ENCODE results near the gene LZTS3. TPM values are rescaled to one million over a fixed set of nuclear protein-coding genes. Genes with fewer than 3 reads are reported as not detected.

LZTS3 gene
- total RNA-seq, 1 donor from 2014 or later: 0.84 TPM

- TF ChIP-seq CTCF (IDR thresholded peaks at IDR 0.05): no peak
- no peak overlapping the region for H3K27ac Mint-ChIP-seq
These were observed 6.4 kb downstream of the LZTS3 start for GRCh38 chr20:3166913-3167342.

GRCh38 chr20:3166338-3166912 is 6.9 kb downstream of the LZTS3 start:
- intact Hi-C loops (cut with micrococcal nuclease): no loop called here
- Mint-ChIP-seq H3K4me3 (no peak overlapping the region), H3K27ac (no peak overlapping the region), H3K9me3 (no peaks in the 10 kb centered on the region), H3K27me3 (peaks cover 30% of the 10 kb centered on the region), H3K36me3 (ENCODE audit: low read depth) (no peaks in the 10 kb centered on the region), H3K4me1 (peaks cover 4% of the 10 kb centered on the region)
- no peak for TF ChIP-seq CTCF (IDR thresholded peaks at IDR 0.05)
- POLR2A ChIA-PET: interaction anchor here (0.6 kb wide), 1 partner anchor 27 kb away, joined by 4 read pairs; no protein-coding TSS in a partner anchor
- CTCF ChIA-PET: no interaction called here
- DNase-seq (no peak), ATAC-seq (ENCODE audit: low read depth) (no peak)

More at GRCh38 chr20:3166913-3167342, 6.4 kb downstream of the LZTS3 start:
- Mint-ChIP-seq H3K4me1 (peaks cover 4% of the 10 kb centered on the region), H3K4me3 (no peak overlapping the region), H3K27me3 (peaks cover 30% of the 10 kb centered on the region), H3K36me3 (ENCODE audit: low read depth) (no peaks in the 10 kb centered on the region), H3K9me3 (no peaks in the 10 kb centered on the region)
- intact Hi-C loops (cut with micrococcal nuclease): no loop called here
- no peak for DNase-seq
- ATAC-seq (ENCODE audit: low read depth): no peak
- ChIA-PET POLR2A (no interaction called here), CTCF (no interaction called here)

GRCh38 chr20:3165473-3166337 is 7.6 kb downstream of the LZTS3 start:
- H3K27me3 Mint-ChIP-seq: peaks cover 27% of the 10 kb centered on the region
- CTCF ChIA-PET: no interaction called here
- intact Hi-C loops (cut with micrococcal nuclease): no loop called here
- ATAC-seq (ENCODE audit: low read depth) (no peak), DNase-seq (no peak)
- no peak for TF ChIP-seq CTCF (IDR thresholded peaks at IDR 0.05)
- no peak overlapping the region for H3K4me3 Mint-ChIP-seq
- no peaks in the 10 kb centered on the region for H3K9me3 Mint-ChIP-seq
- H3K4me1 Mint-ChIP-seq: peaks cover 4% of the 10 kb centered on the region
- POLR2A ChIA-PET: interaction anchor here (0.6 kb wide), 2 partner anchors 18 to 26 kb away, joined by 4 to 8 read pairs; no protein-coding TSS in a partner anchor
- no peak overlapping the region for H3K27ac Mint-ChIP-seq
- no peaks in the 10 kb centered on the region for H3K36me3 Mint-ChIP-seq (ENCODE audit: low read depth)

- H3K9me3 Mint-ChIP-seq: no peaks in the 10 kb centered on the region
- no peak for ATAC-seq (ENCODE audit: low read depth)
- no peak for DNase-seq
- POLR2A ChIA-PET: no interaction called here
- H3K36me3 Mint-ChIP-seq (ENCODE audit: low read depth): peaks cover under 1% of the 10 kb centered on the region
- no peak for TF ChIP-seq CTCF (IDR thresholded peaks at IDR 0.05)
- H3K27ac Mint-ChIP-seq: no peak overlapping the region
- peaks cover 23% of the 10 kb centered on the region for H3K27me3 Mint-ChIP-seq
- intact Hi-C loops (cut with micrococcal nuclease): no loop called here
- H3K4me1 Mint-ChIP-seq: peaks cover 6% of the 10 kb centered on the region
- H3K4me3 Mint-ChIP-seq: no peak overlapping the region
- CTCF ChIA-PET: no interaction called here
These were observed 8.5 kb downstream of the LZTS3 start for GRCh38 chr20:3164763-3165410.
